ENCODE results near the gene MRPL37. TPM values are rescaled to one million over a fixed set of nuclear protein-coding genes. Genes with fewer than 3 reads are reported as not detected.
A peak's percentile ranks its signal among the peaks of the same experiment; 100 is the strongest.

MRPL37 gene
- total RNA-seq, 1 experiment from 2014 or later = 184 TPM

DNA sequence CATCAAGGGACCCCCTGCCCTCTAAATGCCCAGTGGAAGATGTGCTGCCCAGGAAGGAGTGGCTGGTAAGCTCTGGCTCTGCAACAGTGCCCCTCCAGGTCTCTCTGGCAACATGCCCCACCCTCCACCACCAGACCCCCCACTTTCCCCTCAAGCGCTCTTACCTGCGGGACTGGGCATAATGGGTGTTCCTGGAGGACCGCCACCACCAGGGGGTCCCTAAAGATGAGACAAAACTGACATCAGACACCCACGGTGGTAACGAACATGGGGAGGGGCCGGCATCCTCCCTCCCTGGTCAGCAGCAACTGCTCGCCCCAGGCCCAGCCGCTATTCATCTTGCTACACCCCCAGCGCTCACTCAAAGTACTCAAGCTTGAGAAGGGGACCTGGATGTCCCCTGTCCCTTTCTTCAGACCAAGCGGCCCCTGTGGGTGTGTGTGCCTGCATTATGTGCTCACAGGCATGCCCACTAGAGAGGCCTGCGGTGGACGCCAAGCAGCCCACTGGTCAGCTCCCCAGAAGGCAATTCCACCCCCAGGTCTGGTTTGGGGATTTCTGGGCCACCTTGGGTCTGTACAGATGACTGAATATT lies 40.9 kb downstream of the MRPL37 start:
- DNase-seq (ENCODE audit: low read depth) = no peak

DNA sequence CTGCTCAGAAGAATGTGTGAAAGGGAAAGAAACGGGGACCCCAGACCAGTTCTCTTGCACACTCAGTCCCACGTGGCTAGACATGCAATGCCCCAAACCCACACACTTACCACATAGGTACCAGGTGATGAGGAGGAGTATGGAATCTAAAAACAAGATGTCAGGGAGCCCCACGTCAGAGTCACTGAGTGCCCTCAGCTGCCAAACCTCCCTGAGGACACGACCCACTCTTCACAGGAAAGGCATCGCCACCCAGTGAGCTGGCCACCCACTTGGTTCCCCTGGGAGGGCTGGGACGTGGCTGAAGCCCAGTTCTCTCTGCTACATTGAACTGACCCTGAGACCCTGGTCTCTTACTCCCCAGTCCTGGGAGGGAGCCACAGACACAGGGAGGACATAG lies 41.4 kb downstream of the MRPL37 start:
- DNase-seq (ENCODE audit: low read depth) = no peak

DNA sequence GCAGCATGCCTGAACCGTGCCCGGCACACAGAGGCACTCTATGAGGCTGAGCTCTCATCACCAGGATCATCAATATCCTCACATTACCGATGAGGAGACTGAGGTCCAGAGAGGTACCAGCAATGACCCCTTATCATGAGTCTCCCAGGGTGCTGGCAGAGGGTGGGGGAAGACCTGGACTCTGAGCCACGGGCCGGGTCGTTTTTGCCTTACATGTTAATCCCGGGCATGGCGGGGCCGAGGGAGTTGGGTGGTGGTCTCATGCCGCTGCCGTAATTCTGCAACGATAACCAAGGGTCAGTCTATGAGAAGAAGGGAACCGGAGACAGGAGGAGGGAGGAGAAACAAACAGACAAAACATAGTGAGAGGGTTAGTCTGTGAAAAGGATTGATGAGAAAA lies 43.1 kb downstream of the MRPL37 start:
- no peak for DNase-seq (ENCODE audit: low read depth)

DNA sequence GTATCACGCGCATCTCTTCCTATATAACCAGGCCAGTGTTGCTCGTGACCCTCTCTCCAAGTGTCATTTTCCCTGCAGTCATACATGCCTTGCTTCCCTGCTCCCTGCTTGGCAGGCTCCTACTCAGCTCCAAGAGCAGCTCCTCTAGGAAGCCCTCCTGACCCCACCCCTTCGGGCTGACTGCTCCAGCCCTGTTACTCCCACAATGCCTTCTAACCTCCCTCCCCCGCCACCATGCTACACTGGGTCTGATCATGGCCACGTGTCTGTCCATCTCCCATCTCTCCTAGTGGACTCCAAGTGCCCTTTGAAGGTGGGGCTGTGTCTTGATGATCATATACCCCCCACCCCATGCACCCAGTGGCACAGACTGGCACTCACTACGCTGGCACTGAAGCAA lies 44.7 kb downstream of the MRPL37 start:
- DNase-seq (ENCODE audit: low read depth) = no peak

DNA sequence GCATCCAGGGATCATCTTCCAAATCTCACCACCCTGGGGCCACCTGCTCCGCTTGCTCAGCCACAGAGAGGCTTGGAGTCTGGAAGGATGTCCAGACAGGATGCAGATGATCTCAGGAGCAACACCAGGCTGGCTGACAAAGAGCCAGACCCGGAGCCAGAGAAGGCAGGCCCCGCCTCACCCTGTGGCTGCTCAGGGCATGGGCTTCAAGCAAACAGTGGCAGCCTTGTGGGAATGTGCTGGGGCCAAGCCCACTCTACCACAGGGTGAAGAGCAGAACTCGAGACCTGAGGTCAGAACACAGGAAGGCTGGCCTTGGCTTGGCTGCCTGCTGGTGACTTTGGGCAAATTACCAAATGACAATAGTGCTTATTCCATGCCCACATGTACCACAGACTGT lies 45.5 kb downstream of the MRPL37 start:
- peak; percentile 17 for DNase-seq (ENCODE audit: low read depth)

DNA sequence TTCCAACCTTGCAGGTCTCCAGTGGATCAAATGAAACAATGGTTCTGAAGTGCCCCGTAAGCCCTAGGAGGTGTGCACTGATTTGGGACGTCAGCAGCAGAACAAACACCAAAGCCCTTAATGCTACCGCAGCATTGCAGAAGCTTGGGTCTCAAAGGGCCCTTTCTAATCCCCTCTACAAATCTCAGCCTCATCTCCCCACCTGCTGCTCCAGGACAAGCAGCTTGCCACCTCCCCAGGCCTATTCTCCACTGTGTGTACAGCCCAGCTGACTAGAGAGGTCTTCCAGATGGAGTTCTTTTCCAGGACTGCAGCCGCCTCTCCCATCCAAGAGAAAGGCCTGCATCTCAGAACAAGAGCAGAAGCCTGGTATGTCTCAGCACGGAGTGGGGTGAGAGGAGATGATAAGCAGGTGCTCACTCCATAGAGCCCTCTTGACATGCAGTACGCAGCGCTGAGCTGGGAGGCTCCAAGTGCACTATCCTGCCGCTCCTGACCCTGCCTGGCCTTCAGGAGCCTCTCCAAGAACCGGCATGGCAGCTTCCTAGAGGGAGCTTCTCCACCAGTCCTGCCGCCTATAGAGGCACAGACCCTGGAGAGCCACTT lies 46.3 kb downstream of the MRPL37 start:
- DNase-seq (ENCODE audit: low read depth) = no peak

DNA sequence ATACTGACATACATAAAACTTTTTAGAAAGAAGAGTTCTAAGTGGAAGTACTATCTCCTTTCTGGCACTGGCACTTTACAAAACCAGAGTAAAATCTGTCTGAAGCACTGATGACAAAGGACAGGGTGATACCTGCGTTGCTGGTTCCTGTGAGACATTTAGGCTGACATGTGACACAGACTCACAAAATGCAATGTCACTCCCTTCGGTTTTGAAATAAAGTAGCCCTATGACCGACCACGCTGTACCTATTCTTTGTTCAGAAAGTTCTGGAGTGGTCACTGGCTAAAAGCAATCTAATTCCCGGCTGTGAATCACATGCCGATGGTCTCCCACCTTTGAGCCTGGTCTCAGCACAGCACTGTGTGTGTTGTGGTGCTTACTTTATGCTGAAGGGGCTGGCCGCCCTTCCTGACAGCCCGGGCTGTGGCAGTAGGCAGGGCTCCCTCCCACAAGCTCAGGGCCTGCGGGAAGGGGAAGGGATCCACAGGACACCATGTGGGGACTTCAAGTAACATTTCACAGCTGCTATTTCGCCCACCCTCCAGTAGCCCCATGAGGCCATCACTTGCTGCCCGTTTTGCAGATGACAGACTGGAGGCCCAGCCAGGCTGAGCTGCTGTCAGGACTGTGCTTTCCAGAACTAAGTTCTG lies 48.0 kb downstream of the MRPL37 start:
- DNase-seq (ENCODE audit: low read depth) = no peak

DNA sequence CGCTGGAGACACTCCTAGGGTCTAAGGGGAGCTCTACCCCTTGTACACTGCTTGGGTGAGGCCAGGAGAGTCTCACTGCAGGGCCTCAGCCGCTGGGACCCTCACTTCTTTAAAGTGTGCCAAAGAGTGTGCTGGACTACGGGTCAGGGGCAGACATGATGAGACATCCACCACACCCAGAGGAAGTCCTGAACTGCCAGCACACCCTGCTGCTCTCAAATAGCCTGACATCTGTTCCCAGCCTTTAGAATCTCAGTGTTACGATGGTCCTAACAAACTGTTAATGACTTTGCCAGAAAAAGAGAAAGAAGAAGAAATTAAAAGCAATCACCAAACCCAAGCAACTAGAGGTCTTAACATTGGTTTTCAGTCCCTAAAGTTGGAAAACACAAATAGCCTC lies 49.0 kb downstream of the MRPL37 start:
- DNase-seq (ENCODE audit: low read depth) = no peak

DNA sequence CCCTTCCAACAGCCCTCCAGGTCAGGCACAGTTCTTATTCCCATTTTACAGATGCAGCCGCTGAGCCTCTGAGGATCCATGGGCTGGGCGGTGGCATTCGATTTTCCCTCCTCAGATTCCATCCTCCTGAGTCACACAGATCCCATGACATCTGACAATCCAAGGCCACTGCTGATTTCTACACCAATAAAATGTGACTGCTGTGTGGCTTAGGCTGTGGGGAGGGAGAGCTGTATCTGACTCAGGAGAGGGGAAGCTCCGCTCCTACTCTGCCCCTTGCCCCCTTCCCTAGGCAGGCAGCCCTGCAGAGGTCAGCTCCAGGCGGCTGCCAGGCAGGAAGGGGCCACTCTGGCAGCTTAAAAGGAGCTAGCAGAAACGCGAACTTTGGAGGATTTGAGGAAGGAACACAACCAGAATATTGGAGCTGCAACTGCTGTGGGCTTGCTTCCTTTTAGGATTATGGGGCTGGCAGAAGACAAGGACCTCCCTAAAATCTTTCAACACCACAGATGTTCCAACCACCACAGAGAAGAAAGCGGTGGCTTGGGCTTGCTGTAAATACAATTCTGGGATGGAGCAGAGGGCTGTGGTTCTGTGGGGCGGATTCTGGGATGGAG lies 50.0 kb downstream of the MRPL37 start:
- peak; percentile 75 for DNase-seq (ENCODE audit: low read depth)

DNA sequence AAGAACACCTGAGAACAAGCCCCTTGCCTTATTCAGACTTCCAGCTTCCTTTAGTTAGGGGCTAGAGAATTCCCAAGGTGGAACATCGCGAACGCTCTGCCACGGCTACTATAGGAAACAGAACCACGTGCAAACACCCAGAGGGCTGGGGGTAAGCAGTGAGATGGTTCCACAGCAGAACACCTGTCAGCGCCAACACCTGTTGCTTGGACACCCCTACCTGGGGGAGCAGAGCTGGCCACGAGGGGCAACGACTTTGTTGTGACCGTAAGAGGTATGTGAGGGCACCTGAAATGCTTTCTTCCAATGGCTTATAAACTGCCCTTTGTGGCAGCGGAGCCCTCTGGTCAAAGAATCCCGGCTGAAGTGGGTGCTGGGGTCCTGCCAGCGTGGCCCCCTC lies 50.7 kb downstream of the MRPL37 start:
- no peak for DNase-seq (ENCODE audit: low read depth)

DNA sequence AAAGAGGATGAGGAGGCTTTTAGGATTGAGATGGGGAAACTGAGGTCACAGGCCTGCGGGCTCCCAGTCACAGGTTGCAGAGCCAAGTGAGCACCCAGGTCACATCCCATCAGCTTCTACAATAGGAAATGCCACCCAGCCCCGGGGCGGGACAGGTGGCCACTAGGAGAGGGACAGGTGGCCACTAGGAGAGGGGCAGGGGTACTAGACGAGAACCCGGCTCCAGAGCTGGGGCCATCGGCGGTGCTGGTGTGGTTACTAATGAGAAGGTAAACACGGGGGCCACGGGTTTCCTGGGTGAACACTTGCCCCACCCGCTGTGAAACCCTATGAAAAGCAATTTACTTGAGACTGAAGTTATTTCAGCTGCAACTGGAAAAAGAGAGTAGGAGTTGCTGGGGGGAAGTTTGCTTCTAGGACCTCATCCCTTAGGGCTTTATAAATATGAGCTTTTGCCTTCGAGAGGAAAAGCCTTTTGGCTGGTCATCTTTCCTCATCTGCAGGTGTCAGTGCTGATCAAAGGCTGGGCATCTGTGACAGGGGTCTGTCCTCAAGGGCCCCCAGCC lies 52.5 kb downstream of the MRPL37 start:
- no peak for DNase-seq (ENCODE audit: low read depth)

DNA sequence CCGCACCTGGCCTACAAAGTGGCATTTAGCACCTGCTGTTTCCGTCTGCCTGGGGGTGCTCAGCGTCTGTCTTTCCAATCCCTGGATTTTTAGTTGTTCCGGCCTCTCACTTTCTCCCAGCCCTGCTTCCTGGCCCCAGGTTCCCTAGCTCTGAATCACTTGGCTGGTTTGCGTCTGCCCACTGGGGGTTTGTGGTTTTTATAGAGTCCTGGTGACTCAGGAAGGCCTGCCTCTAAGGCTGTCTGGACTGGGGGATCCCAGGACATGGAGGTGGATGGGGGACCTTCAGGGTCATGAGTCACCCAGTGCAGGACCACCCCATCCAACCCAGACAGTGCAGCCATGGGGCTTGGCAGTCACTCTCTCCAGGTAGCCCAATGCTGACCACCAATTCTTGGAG lies 53.5 kb downstream of the MRPL37 start:
- peak; percentile 96 for DNase-seq (ENCODE audit: low read depth)

DNA sequence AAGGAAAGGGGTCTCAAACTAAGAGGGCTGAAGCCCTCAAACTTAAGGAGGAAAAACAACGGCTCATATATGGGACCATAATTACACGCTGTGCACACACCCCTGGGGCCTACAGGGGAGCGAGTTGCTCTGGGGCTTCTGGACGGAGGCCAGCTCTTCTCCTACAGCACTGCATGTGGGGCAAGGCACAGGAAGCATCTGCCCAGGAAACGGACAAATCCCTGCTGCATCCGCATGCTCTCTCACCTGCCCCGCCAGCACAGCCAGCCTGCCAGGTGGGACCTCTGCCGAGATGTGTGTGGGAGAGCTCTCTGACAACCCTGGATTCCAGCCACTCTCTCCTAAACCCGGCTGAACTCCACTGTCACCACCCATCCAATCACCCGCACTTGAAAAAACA lies 54.1 kb downstream of the MRPL37 start:
- DNase-seq (ENCODE audit: low read depth) = peak; percentile 71

DNA sequence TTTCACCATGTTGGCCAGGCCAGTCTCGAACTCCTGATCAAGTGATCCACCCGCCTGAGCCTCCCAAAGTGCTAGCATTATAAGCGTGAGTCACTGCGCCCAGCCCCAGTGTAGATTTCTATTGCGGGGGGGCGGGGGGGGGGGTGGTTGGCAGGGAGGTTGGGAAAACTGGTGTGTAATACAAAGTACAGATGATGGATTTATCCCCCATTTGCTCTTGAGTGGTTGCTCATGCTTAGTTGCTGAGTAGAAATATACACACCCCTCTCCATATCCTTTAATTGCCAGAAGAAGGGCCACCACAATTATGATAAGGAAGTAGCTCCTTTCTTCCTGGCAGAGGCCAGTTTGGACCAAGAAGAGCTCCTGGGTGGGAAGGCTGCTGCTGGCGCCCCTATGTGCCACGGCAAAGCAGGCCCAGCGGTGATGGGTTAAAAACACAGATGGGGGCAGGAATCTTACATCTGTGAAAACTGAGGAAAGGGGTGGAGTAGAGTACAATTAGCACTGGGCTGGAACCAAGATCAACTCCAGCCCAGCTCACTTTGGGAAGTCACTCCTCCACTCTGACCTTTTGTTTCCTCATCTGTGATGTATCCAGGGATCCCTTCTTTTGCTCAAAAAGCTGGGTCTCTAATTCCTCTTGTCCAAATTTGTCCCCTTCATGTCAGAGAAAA lies 55.2 kb downstream of the MRPL37 start:
- peak; percentile 24 for DNase-seq (ENCODE audit: low read depth)

DNA sequence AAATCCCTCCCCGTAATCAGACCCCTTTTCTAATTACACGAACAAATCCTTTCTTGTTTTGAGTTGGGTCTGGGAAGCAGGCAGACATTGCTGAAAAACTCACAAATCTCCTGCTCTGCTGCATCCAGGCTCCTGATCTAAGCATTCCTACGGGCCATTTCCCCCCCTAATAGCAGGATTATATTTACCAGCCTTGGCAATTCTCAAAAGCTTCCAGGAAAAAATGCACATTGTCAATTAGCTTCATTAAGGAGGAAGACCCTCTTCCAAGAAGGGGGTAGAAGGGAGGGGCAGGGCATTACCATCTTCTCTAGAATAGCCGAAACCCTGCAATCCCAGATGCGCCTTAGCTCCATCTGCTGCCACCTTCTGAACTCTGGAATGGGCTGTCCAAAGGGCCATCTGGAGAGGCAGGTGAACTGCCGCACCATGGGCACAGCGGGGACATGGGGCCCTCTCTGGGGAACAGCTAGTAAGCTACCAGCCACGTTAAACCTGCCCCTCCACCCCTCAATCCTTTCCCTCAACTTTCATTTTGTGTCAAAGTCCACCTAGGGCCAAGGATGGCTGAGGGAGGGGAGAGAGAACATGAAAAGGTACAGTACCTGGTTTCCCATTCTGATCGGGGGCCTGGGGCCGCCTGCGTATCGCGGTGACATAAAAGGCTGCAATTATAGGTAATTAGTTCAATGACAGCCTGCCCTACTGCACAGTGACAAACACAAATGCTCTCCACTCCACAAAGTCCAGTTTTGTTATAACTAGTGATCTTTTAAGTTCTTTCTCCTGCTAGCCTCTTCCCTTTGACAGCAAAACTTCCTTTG lies 56.8 kb downstream of the MRPL37 start:
- DNase-seq (ENCODE audit: low read depth) = no peak

DNA sequence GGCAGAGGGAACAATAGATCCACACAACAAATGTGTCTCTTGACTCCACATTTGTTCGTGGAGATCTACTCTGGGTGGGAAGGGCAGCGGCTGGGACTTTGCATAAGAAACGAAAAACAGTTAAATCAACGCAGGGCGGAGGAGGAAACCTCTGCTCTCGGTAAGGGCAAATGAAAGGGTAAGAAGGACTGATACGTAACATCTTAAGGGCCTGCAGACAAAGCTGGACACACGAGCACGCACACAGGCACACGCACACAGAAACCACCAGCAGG lies 57.3 kb downstream of the MRPL37 start:
- no peak for DNase-seq (ENCODE audit: low read depth)

DNA sequence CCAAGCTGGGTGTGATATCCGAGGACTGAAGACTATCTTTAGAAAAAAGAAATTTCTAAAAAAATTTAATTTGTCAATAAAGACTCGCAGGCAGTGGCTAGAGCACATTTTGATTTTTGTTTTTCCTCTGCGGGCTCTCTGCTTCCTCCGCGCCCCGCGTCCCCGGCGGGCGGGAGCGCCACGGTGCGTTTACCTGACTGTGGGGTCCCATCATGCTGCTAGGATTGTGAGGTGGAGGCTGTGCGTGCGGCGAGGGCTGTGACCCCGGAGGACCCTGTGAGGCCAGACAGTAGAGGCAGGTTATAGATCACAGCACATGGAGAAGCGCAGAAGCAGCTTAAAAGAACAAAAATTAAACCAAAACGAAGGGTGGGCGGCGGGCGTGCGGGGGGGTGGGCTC lies 57.9 kb downstream of the MRPL37 start:
- DNase-seq (ENCODE audit: low read depth) = no peak

DNA sequence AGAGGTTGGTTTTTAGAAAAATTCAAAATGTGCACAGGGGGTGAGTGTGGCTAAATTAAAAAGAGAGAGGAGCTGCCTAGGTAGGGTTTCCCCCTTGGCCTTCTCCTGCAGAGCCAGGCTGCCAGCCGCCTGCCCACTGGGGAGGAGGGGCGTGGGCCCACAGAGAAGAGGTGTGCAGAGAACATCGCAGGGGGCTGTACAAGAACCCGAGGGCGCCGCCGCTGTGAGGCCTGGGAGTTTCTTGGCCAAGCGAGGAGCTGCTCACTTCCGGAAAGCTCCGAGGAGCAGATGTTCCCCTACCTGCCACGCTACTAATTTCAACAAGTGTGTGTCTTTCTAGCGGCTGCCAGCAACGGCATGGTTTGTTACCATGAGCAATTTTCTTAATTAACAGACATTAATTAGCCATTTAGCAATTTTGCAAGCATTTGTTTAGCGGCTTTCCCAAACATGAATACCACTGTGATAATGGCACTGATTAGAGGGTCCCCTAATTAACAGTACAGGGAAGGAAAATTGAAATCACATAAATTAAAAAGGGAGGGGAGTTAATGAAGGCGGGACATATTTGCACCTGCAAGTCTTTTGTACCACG lies 59.7 kb downstream of the MRPL37 start:
- no peak for DNase-seq (ENCODE audit: low read depth)

DNA sequence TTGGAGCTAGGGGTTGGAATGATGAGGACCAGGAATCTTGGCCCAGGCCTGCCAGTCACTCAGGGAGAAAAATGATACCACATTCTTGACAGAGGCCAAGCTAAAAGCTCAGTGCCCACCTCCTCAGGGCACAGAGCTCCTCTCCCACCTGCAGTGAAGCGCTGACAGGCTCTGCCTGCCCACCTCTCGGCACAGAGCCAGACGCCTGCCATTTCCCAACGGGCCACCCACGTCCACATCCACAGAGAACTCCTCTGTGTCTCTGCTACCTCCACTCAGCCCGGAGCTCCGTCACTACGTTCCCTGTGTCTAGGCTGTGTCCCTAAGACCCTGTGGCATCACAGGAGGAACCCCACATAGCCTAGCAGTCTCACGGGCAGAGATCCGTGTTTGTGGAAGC lies 60.8 kb downstream of the MRPL37 start:
- no peak for DNase-seq (ENCODE audit: low read depth)

DNA sequence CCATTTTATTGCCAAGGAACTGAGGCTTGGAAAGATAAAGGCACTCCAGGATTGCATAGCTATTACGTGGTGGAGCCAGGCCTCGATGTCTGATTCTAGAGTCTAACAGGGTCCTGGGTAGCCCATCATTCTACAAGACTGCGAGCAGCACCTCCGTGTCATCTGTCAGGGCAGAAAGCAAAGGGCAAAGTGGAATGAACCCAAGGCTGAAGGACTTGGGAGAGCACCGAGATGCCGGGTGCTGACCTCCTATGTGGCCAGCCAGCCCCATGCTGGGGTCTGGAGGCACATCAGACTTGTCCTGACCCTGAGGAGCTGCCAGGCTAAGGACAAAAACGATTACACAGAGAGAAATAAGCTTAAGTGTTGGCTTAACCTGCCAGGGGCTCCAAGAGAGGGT lies 62.3 kb downstream of the MRPL37 start:
- DNase-seq (ENCODE audit: low read depth) = no peak

DNA sequence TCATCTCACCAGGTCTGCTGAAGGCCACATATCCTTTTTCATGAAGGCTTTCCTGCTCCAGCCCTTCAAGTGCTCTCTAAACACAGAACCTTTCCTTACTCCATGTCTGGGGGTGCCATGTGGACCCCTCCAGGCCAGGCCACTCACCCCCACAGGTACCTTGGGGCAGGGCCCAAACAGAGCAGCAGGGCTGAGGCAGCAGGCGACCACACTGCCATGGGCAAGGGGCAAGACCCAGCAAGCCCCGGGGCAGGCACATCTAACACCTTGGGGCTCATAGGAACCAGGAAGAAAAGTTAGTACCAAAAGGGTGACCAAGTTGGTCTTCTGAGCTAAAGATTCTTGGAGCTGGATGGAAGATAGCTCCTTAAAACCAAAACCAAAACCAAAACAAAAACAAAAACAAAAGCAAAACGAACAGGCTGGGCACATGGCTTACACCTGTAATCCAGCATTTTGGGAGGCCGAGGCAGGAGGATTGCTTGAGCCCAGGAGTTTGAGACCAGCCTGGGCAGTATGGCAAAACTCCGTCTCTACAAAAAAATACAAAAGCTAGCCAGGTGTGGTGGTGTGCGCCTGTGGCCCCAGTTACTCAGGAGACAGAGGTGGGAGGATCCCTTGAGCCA lies 63.7 kb downstream of the MRPL37 start:
- DNase-seq (ENCODE audit: low read depth) = no peak
